T follicular helper cell (primary cell): ENCODE results near the gene SPCS2.
A peak's percentile ranks its signal among the peaks of the same experiment; 100 is the strongest.
"Not testable (repeated sequence)": the region's sequence is repeated elsewhere in the genome, so short reads cannot be mapped to it uniquely, and the experiment has no call there.

Experiments used
- DNase-seq: peaks from one replicate; pipeline ENCODE4 v3.0.0-alpha.2; 2020; ENCODE audit warnings: low read depth

The SPCS2 gene

GRCh38 chr11:74950374-74950969 is 1.4 kb downstream of the SPCS2 start:
- no peak for DNase-seq

- no peak for DNase-seq
These were observed 2.2 kb downstream of the SPCS2 start for GRCh38 chr11:74951226-74951625.

- no peak for DNase-seq
These were observed 3.7 kb downstream of the SPCS2 start for GRCh38 chr11:74952752-74953151.

GRCh38 chr11:74953451-74953850 is 4.4 kb downstream of the SPCS2 start:
- DNase-seq = no peak

DNA sequence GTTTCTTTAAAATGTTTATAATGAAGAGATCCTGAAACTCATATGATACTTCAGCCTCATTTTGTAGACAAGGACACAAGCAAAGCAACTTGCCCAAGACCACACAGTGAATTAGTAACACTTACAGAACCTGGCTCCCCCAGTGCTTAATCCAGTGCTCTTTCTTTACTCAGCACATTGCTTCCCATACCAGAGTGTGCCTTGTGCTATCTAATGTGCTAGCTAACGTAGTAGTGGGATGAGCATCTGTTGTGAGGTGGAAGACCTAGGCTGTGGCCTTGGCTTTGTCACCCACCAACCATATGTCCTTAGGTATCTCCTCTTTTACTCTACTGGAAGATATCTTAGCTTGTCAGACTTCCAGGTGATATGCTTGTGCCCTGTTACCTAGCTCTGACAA is 5.1 kb downstream of the SPCS2 start:
- DNase-seq = no peak

GRCh38 chr11:74956397-74957015 is 7.4 kb downstream of the SPCS2 start:
- no peak for DNase-seq

GRCh38 chr11:74957937-74958629 is 9.0 kb downstream of the SPCS2 start:
- no peak for DNase-seq

DNA sequence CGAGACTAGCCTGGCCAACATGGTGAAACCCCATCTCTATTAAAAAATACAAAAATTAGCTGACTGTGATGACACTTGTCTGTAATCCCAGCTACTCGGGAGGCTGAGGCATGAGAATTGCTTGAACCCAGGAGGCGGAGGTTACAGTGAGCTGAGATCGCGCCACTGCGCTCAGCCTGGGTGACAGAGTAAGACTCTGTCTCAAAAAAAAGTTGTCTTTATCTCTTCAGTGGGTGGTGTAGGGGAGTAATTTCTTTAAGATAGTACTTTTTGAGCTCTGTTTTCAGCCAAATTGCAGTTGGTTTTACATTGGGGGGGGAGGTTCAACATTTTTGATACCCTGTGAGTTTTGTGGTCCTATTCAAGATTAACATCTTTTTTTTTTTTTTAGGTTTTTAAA is 11.1 kb downstream of the SPCS2 start:
- DNase-seq = not testable (repeated sequence)

DNA sequence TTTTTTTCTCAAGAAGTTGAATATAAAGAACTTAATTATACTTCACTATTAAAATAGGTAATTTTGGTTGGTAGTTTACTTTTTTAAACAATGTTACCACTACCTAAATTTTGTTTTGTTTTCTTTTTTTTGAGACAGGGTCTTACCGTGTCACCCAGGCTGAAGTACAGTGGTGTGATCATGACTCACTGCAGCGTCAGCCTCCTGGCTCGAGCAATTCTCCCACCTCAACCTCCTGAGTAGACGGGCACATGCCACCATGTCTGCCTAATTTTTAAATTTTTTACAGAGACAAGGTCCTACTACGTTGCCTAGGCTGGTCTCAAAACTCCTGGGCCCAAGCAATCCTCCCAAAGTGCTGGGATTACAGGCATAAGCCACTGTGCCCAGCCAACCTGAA is 17.6 kb downstream of the SPCS2 start:
- DNase-seq = no peak

GRCh38 chr11:74970852-74971395 is 21.9 kb downstream of the SPCS2 start:
- DNase-seq = no peak

GRCh38 chr11:74971424-74971823 is 22.4 kb downstream of the SPCS2 start:
- DNase-seq = no peak

GRCh38 chr11:74978041-74978440 is 29.0 kb downstream of the SPCS2 start:
- no peak for DNase-seq

GRCh38 chr11:74980634-74981033 is 31.6 kb downstream of the SPCS2 start:
- no peak for DNase-seq

DNA sequence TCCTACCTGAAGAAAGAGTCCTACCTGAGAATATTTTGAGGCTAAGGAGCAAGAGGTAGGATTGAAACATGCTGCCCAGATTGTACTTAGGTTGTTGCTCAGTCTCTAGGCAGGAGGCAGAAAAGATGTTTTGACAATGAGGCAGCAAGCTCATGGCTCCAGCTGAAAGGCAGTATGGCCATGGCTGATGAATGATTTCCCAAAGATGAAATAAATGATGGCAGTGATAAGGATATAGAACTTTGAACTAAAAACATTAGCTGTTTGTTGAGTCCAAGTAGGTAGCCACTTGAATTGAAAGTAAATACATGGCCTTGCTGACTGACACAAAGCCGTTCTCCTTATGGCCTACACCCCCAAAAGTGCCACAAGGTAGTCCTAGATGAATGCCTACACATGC is 32.8 kb downstream of the SPCS2 start:
- DNase-seq = no peak

DNA sequence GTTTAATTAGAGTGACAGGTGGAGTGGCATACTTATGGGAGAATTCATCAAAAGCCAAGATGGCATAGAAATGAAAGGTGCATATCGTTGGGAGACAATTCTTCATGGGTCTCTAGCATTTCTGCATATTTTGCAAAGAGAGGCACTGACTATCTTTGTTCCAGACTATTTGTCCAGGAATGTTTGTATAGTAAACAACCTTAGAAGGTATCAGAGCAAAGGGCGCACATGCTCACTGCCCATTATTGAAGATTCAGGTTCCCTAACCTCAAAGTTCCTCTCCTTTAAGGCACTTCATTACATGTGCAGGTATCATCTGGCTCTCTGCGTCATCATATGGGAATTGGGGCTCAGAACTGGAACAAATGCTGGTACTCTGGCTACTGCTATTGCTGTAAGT is 35.0 kb downstream of the SPCS2 start:
- no peak for DNase-seq

- no peak for DNase-seq
These were observed 35.7 kb downstream of the SPCS2 start for GRCh38 chr11:74984730-74985129.

- peak; percentile 75 for DNase-seq
These were observed 39.6 kb downstream of the SPCS2 start, which contains the start of gene NEU3 for GRCh38 chr11:74988541-74989259. Gene NEU3, plus strand, starts transcription at chr11:74988933. Its CDS starts 128 bp downstream, at chr11:74989061.

DNA sequence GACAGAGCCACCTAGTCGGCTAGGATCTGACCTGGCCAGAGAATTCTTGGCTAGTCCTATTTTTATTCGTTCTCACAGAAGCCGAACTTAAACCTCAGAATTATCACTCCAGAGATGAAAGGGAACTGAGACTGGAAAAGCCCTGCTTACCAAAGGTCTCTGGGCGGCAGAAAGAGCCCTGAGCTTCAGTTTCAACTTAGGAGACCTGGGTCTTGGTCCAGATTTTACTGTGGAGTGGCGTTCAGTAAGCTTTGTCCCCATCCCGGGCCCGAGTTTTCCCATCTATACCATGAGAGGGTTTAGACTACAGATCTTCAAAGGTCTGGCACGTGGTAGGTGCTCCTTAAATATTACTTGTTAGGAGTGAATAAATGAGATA is 40.2 kb downstream of the SPCS2 start:
- DNase-seq = no peak

GRCh38 chr11:74990150-74990549 is 41.1 kb downstream of the SPCS2 start:
- DNase-seq = not testable (repeated sequence)

GRCh38 chr11:74990941-74991340 is 41.9 kb downstream of the SPCS2 start:
- no peak for DNase-seq

- DNase-seq = no peak
These were observed 43.8 kb downstream of the SPCS2 start for GRCh38 chr11:74992852-74993251.

DNA sequence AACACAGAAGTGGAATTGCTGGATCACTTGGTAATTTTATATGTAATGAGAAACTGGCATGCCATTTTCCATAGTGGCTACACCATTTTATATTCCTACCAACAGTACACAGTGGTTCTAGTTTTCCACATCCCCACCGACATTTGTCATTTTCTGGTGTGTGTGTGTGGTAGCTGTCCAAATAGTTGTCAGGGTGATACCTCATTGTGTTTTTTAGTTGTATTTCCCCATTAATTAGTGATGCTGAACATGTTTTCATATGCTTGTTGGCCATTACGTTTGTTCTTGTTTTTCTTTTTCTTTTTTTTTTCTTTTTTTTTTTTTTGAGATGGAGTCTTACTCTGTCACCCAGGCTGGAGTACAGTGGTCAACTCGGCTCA is 51.9 kb downstream of the SPCS2 start:
- no peak for DNase-seq

DNA sequence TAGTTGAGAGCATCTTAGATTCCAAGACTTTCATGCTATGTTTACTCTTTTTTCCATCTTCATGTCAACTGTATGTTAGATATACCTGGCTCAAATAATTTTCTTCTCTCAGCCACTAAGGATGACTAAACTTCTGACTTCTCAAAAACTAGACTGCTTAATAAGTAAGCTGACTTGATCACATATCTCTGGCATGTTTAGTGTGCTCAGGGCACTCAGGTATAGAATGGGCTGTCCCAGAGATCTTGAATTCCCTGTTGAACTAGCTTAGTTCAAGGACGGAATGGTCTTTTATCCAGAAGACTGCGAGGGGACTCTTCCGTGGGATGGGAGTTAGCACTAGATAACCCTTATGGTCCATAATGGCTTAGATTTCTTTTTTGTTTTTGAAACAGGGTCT is 52.6 kb downstream of the SPCS2 start:
- DNase-seq = no peak
